Transverse colon (tissue), 4 donors: ENCODE results near the gene ACTG1.

Source experiments
- CTCF ChIP-seq, 5 experiments: fragments of 200-600 bp in 3 of 5; fragments of 450-650 bp in 2 of 5; sonication (generic) in 3 of 5; IDR thresholded peaks; 1 replicate in 2 of 5; 2 replicates in 3 of 5; pipeline ENCODE4 v1.5.1; 2016 to 2017; ENCODE audit warnings: antibody characterized with exemption in 5 of 5, inconsistent platforms in 3 of 5, mild to moderate bottlenecking in 2 of 5, moderate library complexity in 1 of 5
- EP300 ChIP-seq: sonication (generic); formaldehyde crosslinking; IDR thresholded peaks from one replicate; pipeline ENCODE4 v1.6.1; 2017; ENCODE audit warnings: antibody characterized with exemption, low read depth
- POLR2A ChIP-seq: fragments of 450-650 bp; IDR thresholded peaks from one replicate; pipeline ENCODE4 v1.6.1; 2016; ENCODE audit warnings: antibody characterized with exemption, mild to moderate bottlenecking, moderate library complexity
- POLR2AphosphoS5 ChIP-seq, 3 donors: sonication (generic); formaldehyde crosslinking; IDR thresholded peaks; one replicate each; pipeline ENCODE4 v1.6.1; 2016; ENCODE audit warnings: antibody characterized with exemption in 3 of 3

GRCh38 chr17:81471818-81472456 lies 40.7 kb downstream of the ACTG1 start:
- TF ChIP-seq CTCF (IDR thresholded peaks at IDR 0.05) (peak; percentile 20 to 41 (median 34)), POLR2A (no peak), POLR2AphosphoS5 (IDR thresholded peaks at IDR 0.05) (no peak), EP300 (no peak)
